ENCODE data around the gene TRIM27. TPM values are rescaled to one million over a fixed set of nuclear protein-coding genes. Genes with fewer than 3 reads are reported as not detected.

The TRIM27 gene
- total RNA-seq, 1 donor from 2014 or later: 81.7 TPM

GRCh38 chr6:28886079-28886439, 37.7 kb downstream of the TRIM27 start:
- no peak for TF ChIP-seq CTCF (conservative IDR thresholded peaks at IDR 0.05)

GRCh38 chr6:28884423-28885131, 39.2 kb downstream of the TRIM27 start:
- peaks cover 14% of the 10 kb centered on the region for H3K4me1 Mint-ChIP-seq
- H3K27me3 Mint-ChIP-seq (ENCODE audit: low read depth): peaks cover 28% of the 10 kb centered on the region
- H3K36me3 Mint-ChIP-seq (ENCODE audit: low read depth): no peaks in the 10 kb centered on the region
- H3K9me3 Mint-ChIP-seq: peaks cover 3% of the 10 kb centered on the region
- DNase-seq (ENCODE audit: low read depth, low spot score): no peak
- H3K27ac Mint-ChIP-seq (ENCODE audit: unreplicated experiment): no peak overlapping the region
- no peak for TF ChIP-seq CTCF (conservative IDR thresholded peaks at IDR 0.05)
- no peak overlapping the region for H3K4me3 Mint-ChIP-seq

More at GRCh38 chr6:28886079-28886439, 37.7 kb downstream of the TRIM27 start:
- peaks cover 3% of the 10 kb centered on the region for H3K9me3 Mint-ChIP-seq
- no peak overlapping the region for H3K27ac Mint-ChIP-seq (ENCODE audit: unreplicated experiment)
- H3K4me3 Mint-ChIP-seq: peak overlapping the region; percentile 27
- no peak for DNase-seq (ENCODE audit: low read depth, low spot score)
- no peaks in the 10 kb centered on the region for H3K36me3 Mint-ChIP-seq (ENCODE audit: low read depth)
- peaks cover 22% of the 10 kb centered on the region for H3K27me3 Mint-ChIP-seq (ENCODE audit: low read depth)
- peaks cover 5% of the 10 kb centered on the region for H3K4me1 Mint-ChIP-seq

GRCh38 chr6:28880894-28881780, 42.6 kb downstream of the TRIM27 start:
- DNase-seq (ENCODE audit: low read depth, low spot score): peak; percentile 94
- no peak for TF ChIP-seq CTCF (conservative IDR thresholded peaks at IDR 0.05)
- peaks cover 14% of the 10 kb centered on the region for H3K4me1 Mint-ChIP-seq
- H3K4me3 Mint-ChIP-seq: peak overlapping the region; percentile 91
- peaks cover 3% of the 10 kb centered on the region for H3K9me3 Mint-ChIP-seq
- H3K27me3 Mint-ChIP-seq (ENCODE audit: low read depth): peaks cover 57% of the 10 kb centered on the region
- H3K27ac Mint-ChIP-seq (ENCODE audit: unreplicated experiment): peak overlapping the region; percentile 94
- no peaks in the 10 kb centered on the region for H3K36me3 Mint-ChIP-seq (ENCODE audit: low read depth)

- Mint-ChIP-seq H3K27me3 (ENCODE audit: low read depth) (peaks cover 59% of the 10 kb centered on the region), H3K27ac (ENCODE audit: unreplicated experiment) (peak overlapping the region; percentile 94)
- DNase-seq (ENCODE audit: low read depth, low spot score): no peak
Observed at GRCh38 chr6:28880519-28880893, 43.3 kb downstream of the TRIM27 start.

GRCh38 chr6:28876710-28877109, 47.1 kb downstream of the TRIM27 start:
- no peak overlapping the region for H3K27ac Mint-ChIP-seq (ENCODE audit: unreplicated experiment)
- no peak for DNase-seq (ENCODE audit: low read depth, low spot score)
- no peak overlapping the region for H3K4me3 Mint-ChIP-seq
- peaks cover 53% of the 10 kb centered on the region for H3K27me3 Mint-ChIP-seq (ENCODE audit: low read depth)
- TF ChIP-seq CTCF (conservative IDR thresholded peaks at IDR 0.05): no peak
- H3K4me1 Mint-ChIP-seq: peaks cover 14% of the 10 kb centered on the region
- no peaks in the 10 kb centered on the region for H3K36me3 Mint-ChIP-seq (ENCODE audit: low read depth)
- peaks cover 3% of the 10 kb centered on the region for H3K9me3 Mint-ChIP-seq

More at GRCh38 chr6:28880519-28880893, 43.3 kb downstream of the TRIM27 start:
- peak overlapping the region; percentile 91 for H3K4me3 Mint-ChIP-seq
- H3K36me3 Mint-ChIP-seq (ENCODE audit: low read depth): no peaks in the 10 kb centered on the region
- peaks cover 3% of the 10 kb centered on the region for H3K9me3 Mint-ChIP-seq
- no peak for TF ChIP-seq CTCF (conservative IDR thresholded peaks at IDR 0.05)
- peaks cover 14% of the 10 kb centered on the region for H3K4me1 Mint-ChIP-seq
